K562 (cell line): ENCODE results near the gene LGALS7B. TPM values are rescaled to one million over a fixed set of nuclear protein-coding genes. Genes with fewer than 3 reads are reported as not detected.

Source experiments
- DDX20 ChIP-seq: fragments of 450-650 bp; IDR thresholded peaks from 2 replicates; pipeline ENCODE4 v1.6.1; 2016; ENCODE audit warnings: missing genetic modification characterization, low read depth, mild to moderate bottlenecking, missing compliant biosample characterization, moderate library complexity
- E2F6 ChIP-seq, 2 experiments: IDR thresholded peaks; 2 replicates each; pipeline ENCODE4 v1.6.1; 2011; ENCODE audit warnings: borderline replicate concordance in 1 of 2, control low read depth in 1 of 2, low read depth in 1 of 2, low read length in 1 of 2, mild to moderate bottlenecking in 1 of 2, mixed read lengths in 1 of 2, moderate library complexity in 1 of 2; ENCODE audit not compliant: insufficient read depth in 1 of 2, insufficient read length in 1 of 2, poor library complexity in 1 of 2, severe bottlenecking in 1 of 2; ENCODE audit errors: extremely low read depth in 1 of 2
- EP400 ChIP-seq: fragments of 450-650 bp; IDR thresholded peaks from 2 replicates; pipeline ENCODE4 v1.6.1; 2017; ENCODE audit warnings: antibody characterized with exemption, mild to moderate bottlenecking, moderate library complexity
- ETV1 ChIP-seq: fragments of 450-650 bp; conservative IDR thresholded peaks from 2 replicates; pipeline ENCODE4 v1.6.1; 2016; ENCODE audit warnings: missing genetic modification characterization, control low read depth, low read depth, missing compliant biosample characterization
- KDM1A ChIP-seq, 2 experiments: fragments of 450-650 bp; IDR thresholded peaks; 2 replicates each; pipeline ENCODE4 v1.6.1; 2016; ENCODE audit warnings: mild to moderate bottlenecking in 2 of 2
- POLR2H ChIP-seq: IDR thresholded peaks from 2 replicates; pipeline ENCODE4 v1.6.1; 2016; ENCODE audit warnings: missing genetic modification characterization, low read depth, mild to moderate bottlenecking, control low read depth, missing compliant biosample characterization, moderate library complexity
- REST ChIP-seq, 2 experiments: fragments of 450-650 bp; formaldehyde crosslinking in 1 of 2; IDR thresholded peaks; 2 replicates each; pipeline versions ENCODE4 v1.4.0 to v1.6.1; 2014 to 2020; ENCODE audit warnings: mild to moderate bottlenecking in 2 of 2, borderline replicate concordance in 1 of 2, low read depth in 1 of 2
- TOE1 ChIP-seq, 2 experiments: fragments of 450-650 bp in 1 of 2; sonication (generic) in 1 of 2; formaldehyde crosslinking in 1 of 2; IDR thresholded peaks; 2 replicates each; pipeline versions ENCODE4 v1.7.1 to v1.8.0; 2016 to 2022; ENCODE audit warnings: borderline replicate concordance in 2 of 2, mild to moderate bottlenecking in 2 of 2, antibody characterized with exemption in 1 of 2, inconsistent platforms in 1 of 2, low read depth in 1 of 2, missing genetic modification reagents in 1 of 2, moderate library complexity in 1 of 2
- ZBTB11 ChIP-seq, 3 experiments: fragments of 200-800 bp in 1 of 3; fragments of 250-450 bp in 1 of 3; fragments of 450-650 bp in 1 of 3; sonication (Bioruptor Pico) in 1 of 3; sonication (Bioruptor generic) in 1 of 3; formaldehyde crosslinking in 1 of 3; IDR thresholded peaks; 2 replicates each; pipeline versions ENCODE4 v1.6.1 to v1.8.0; 2016 to 2022; ENCODE audit warnings: mild to moderate bottlenecking in 2 of 3, missing genetic modification characterization in 2 of 3, missing compliant biosample characterization in 1 of 3, moderate library complexity in 1 of 3
- ZFP36 ChIP-seq: fragments of 150-350 bp; IDR thresholded peaks from 2 replicates; pipeline ENCODE4 v1.6.1; 2018; ENCODE audit warnings: low read length, low read depth; ENCODE audit not compliant: partially characterized antibody
- ZNF511 ChIP-seq: sonication (generic); formaldehyde crosslinking; IDR thresholded peaks from 2 replicates; pipeline ENCODE4 v1.8.0; 2022; ENCODE audit warnings: mild to moderate bottlenecking, missing genetic modification reagents
- polyA plus RNA-seq, 8 experiments: library from polyadenylated mRNA; depleted of rRNA in 4 of 8; stranded (reverse) in 5 of 8; unstranded in 3 of 8; fragments of >200 nt; fragmentation: Nextera tagmentation in 2 of 8; fragmentation: Illumina TruSeq in 1 of 8; extraction: Ambion mirVana in 2 of 8; extraction: Trizol in 1 of 8; gene quantifications; 2 replicates each; pipeline versions ENCODE4 v1.2.1 to v1.2.3, GENCODE V29; 2011 to 2014; ENCODE audit warnings: inconsistent platforms in 1 of 8, missing spikeins in 1 of 8
- total RNA-seq, 7 experiments: library from RNA; depleted of rRNA in 6 of 7; stranded (reverse); fragments of >200 nt in 6 of 7; fragmentation: Illumina TruSeq in 2 of 7; extraction: Trizol in 2 of 7; gene quantifications; 2 replicates each; pipeline versions ENCODE4 v1.2.1 to v1.2.3, GENCODE V29; 2011 to 2021; ENCODE audit warnings: low replicate concordance in 1 of 7

Gene LGALS7B
- total and polyA plus RNA-seq, 9 of the 15 experiments (the other 6 are each of a cell fraction or from before 2014, with no cell fraction given), result not detected

- no peak for TF ChIP-seq REST (IDR thresholded peaks at IDR 0.05; ENCODE audit: borderline replicate concordance)
- TF ChIP-seq REST (CRISPR knock-in tag; IDR thresholded peaks at IDR 0.05; ENCODE audit: low read depth), result 0 out of 2 replicates have a peak, but pooled peaks have one; percentile 38
- peak; percentile 24; the same call in 1 of the 2 replicates for TF ChIP-seq ETV1 (tag)
- no peak for TF ChIP-seq POLR2H (tag)
- no peak for TF ChIP-seq EP400
- TF ChIP-seq E2F6 (IDR thresholded peaks at IDR 0.05; ENCODE audit: borderline replicate concordance in 1 of 2, extremely low read depth in 1 of 2, insufficient read depth in 1 of 2, insufficient read length in 1 of 2, low read depth in 1 of 2, low read length in 1 of 2, poor library complexity in 1 of 2, severe bottlenecking in 1 of 2), result peak in 1 of 2 experiments; percentile 35
- TF ChIP-seq KDM1A (IDR thresholded peaks at IDR 0.05), result peak in 1 of 2 experiments; percentile 58; a peak in 2 of 4 replicates
- no peak for TF ChIP-seq ZBTB11 (CRISPR knock-in tag; IDR thresholded peaks at IDR 0.05)
- TF ChIP-seq DDX20, result no peak
- peak; percentile 99 for TF ChIP-seq ZFP36
- TF ChIP-seq TOE1 (IDR thresholded peaks at IDR 0.05; ENCODE audit: borderline replicate concordance), result peak; percentile 61
- TF ChIP-seq TOE1 (CRISPR knock-in tag; IDR thresholded peaks at IDR 0.05; ENCODE audit: borderline replicate concordance, low read depth), result no peak
- 0 out of 2 replicates have a peak, but pooled peaks have one; percentile 84 for TF ChIP-seq ZNF511 (CRISPR knock-in tag)
These were observed 42.2 kb downstream of the LGALS7B start (continued) for GRCh38 chr19:38831142-38831605.
